Panc1 (cell line): Measurements from ENCODE around the gene PRXL2C. TPM values are rescaled to one million over a fixed set of nuclear protein-coding genes. Genes with fewer than 3 reads are reported as not detected.

Experiments used
- ATAC-seq: fragments of 200-7000 bp; cut with Tn5 transposase; 2 replicates; pipeline ENCODE4 v1.9.1; 2020; ENCODE audit warnings: mild to moderate bottlenecking, moderate library complexity
- BruUV-seq: library from RNA; stranded (reverse); fragments of 400-500 nt; replicated peaks from 2 replicates; lab custom pipeline; 2021; lab: Mats Ljungman, UMichigan
- CTCF ChIA-PET: fragments of 300-600 bp; sonication (Branson Sonifier 250); formaldehyde crosslinking; loops from one replicate; lab custom pipeline; 2022; ENCODE audit warnings: antibody characterized with exemption; lab: Charles Lee
- POLR2A ChIA-PET: fragments of 300-600 bp; sonication (Branson Sonifier 250); formaldehyde crosslinking; loops from one replicate; lab custom pipeline; 2022; ENCODE audit warnings: antibody characterized with exemption; lab: Charles Lee
- DNase-seq: peaks from one replicate; pipeline ENCODE4 v3.0.0-alpha.2; 2010; ENCODE audit warnings: low read depth, low spot score
- H3K27ac ChIP-seq: 2 replicates; pipeline ENCODE4 v1.5.1; 2011; ENCODE audit warnings: mild to moderate bottlenecking, low read length, inconsistent platforms
- H3K27me3 ChIP-seq: fragments of 200-500 bp; sonication (Bioruptor generic); 2 replicates; pipeline ENCODE4 v1.6.0; 2014; ENCODE audit warnings: low read length, inconsistent platforms; ENCODE audit not compliant: control insufficient read depth, insufficient read depth
- H3K36me3 ChIP-seq: fragments of 200-500 bp; sonication (Bioruptor generic); 2 replicates; pipeline ENCODE4 v1.5.1; 2014; ENCODE audit warnings: inconsistent platforms, mild to moderate bottlenecking, low read length, moderate library complexity; ENCODE audit not compliant: control insufficient read depth, insufficient read depth
- H3K4me1 ChIP-seq: 2 replicates; pipeline ENCODE4 v1.5.1; 2011; ENCODE audit warnings: inconsistent platforms, mild to moderate bottlenecking, low read length, moderate library complexity; ENCODE audit not compliant: control insufficient read depth, insufficient read depth
- H3K4me3 ChIP-seq, 2 experiments: 2 replicates each; pipeline ENCODE4 v1.5.1; 2011 to 2012; ENCODE audit warnings: low read depth in 2 of 2, low read length in 2 of 2, mild to moderate bottlenecking in 2 of 2, inconsistent platforms in 1 of 2, moderate library complexity in 1 of 2
- H3K9me3 ChIP-seq: fragments of 200-500 bp; sonication (Bioruptor generic); 2 replicates; pipeline ENCODE4 v1.5.1; 2014; ENCODE audit warnings: low read depth, mild to moderate bottlenecking, inconsistent platforms, low read length, moderate library complexity; ENCODE audit not compliant: control insufficient read depth, insufficient read depth
- CTCF ChIP-seq: fragments of 450-650 bp; IDR thresholded peaks from 2 replicates; pipeline ENCODE4 v1.5.1; 2017; ENCODE audit warnings: mild to moderate bottlenecking
- POLR2AphosphoS5 ChIP-seq: IDR thresholded peaks from 2 replicates; pipeline ENCODE4 v1.6.1; 2012; ENCODE audit warnings: mild to moderate bottlenecking, low read depth, low read length, moderate library complexity
- REST ChIP-seq, 2 experiments: IDR thresholded peaks; 2 replicates each; pipeline ENCODE4 v1.6.1; 2011 to 2012; ENCODE audit warnings: low read depth in 2 of 2, control low read depth in 1 of 2, low read length in 1 of 2, mild to moderate bottlenecking in 1 of 2, moderate library complexity in 1 of 2; ENCODE audit not compliant: insufficient read depth in 1 of 2
- SIN3A ChIP-seq: IDR thresholded peaks from 2 replicates; pipeline ENCODE4 v1.6.1; 2012; ENCODE audit warnings: low read depth, mild to moderate bottlenecking, low read length, moderate library complexity, borderline replicate concordance; ENCODE audit not compliant: insufficient read depth
- TCF7L2 ChIP-seq: IDR thresholded peaks from 2 replicates; pipeline ENCODE4 v1.6.1; 2011; ENCODE audit warnings: mild to moderate bottlenecking, low read depth, low read length, inconsistent platforms
- in situ Hi-C: cut with HindIII; loops from 2 replicates; pipeline ENCODE4 v1.10.0; 2016; ENCODE audit warnings: low sequenced_read_pairs, low pct_unique_long_range_greater_than_20kb
- intact Hi-C: fragments of 100-400 bp; cut with micrococcal nuclease; formaldehyde crosslinking; loops from one replicate; pipeline ENCODE4 v1.10.0; 2022; ENCODE audit not compliant: unreplicated experiment
- total RNA-seq: library from RNA; stranded (reverse); gene quantifications from one replicate; pipeline ENCODE4 v1.2.1, GENCODE V29; 2021; ENCODE audit not compliant: unreplicated experiment

PRXL2C gene
- total RNA-seq, 1 experiment from 2014 or later: 14.0 TPM

GRCh38 chr9:96665789-96666188, 10.7 kb upstream of the PRXL2C start:
- Histone ChIP-seq H3K27me3 (no peaks in the 10 kb centered on the region), H3K4me1 (no peaks in the 10 kb centered on the region), H3K36me3 (no peaks in the 10 kb centered on the region), H3K4me3 (no peak overlapping the region), H3K9me3 (no peaks in the 10 kb centered on the region), H3K27ac (no peak overlapping the region)
- no peak for ATAC-seq
- no peak for TF ChIP-seq REST (IDR thresholded peaks at IDR 0.05; ENCODE audit: insufficient read depth in 1 of 2, low read depth in 2 of 2, low read length in 1 of 2)
- TF ChIP-seq CTCF: no peak
- TF ChIP-seq SIN3A: no peak
- TF ChIP-seq TCF7L2: no peak
- TF ChIP-seq POLR2AphosphoS5: no peak
- no peak for DNase-seq
- CTCF ChIA-PET: interaction anchor here (0.6 to 0.7 kb wide), 2 partner anchors 22 to 214 kb away, joined by 3 to 4 read pairs; no protein-coding TSS in a partner anchor
- BruUV-seq: no TSS peak
- POLR2A ChIA-PET: no interaction called here
- intact Hi-C loops: no loop called here
- in situ Hi-C loops: no loop called here

- POLR2A ChIA-PET: interaction anchor here (0.6 kb wide), 1 partner anchor 14 kb away, joined by 3 read pairs; no protein-coding TSS in a partner anchor
- no peak for ATAC-seq
- no peaks in the 10 kb centered on the region for H3K36me3 ChIP-seq
- no peaks in the 10 kb centered on the region for H3K9me3 ChIP-seq
- in situ Hi-C loops: no loop called here
- DNase-seq: no peak
- CTCF ChIA-PET: no interaction called here
- intact Hi-C loops: loop anchor here (5.0 kb wide), 1 partner anchor 336 kb away; no protein-coding TSS in a partner anchor
- no peaks in the 10 kb centered on the region for H3K4me1 ChIP-seq
- H3K27ac ChIP-seq: no peak overlapping the region
- H3K27me3 ChIP-seq: no peaks in the 10 kb centered on the region
- BruUV-seq: no TSS peak
- H3K4me3 ChIP-seq: no peak overlapping the region
- TF ChIP-seq CTCF (no peak), POLR2AphosphoS5 (no peak), REST (IDR thresholded peaks at IDR 0.05; ENCODE audit: insufficient read depth in 1 of 2, low read depth in 2 of 2, low read length in 1 of 2) (no peak), TCF7L2 (no peak), SIN3A (no peak)
These were observed 8.5 kb upstream of the PRXL2C start for GRCh38 chr9:96663506-96664120.
